Testis (tissue), 2 donors: Measurements from ENCODE around the gene PLXDC2.

Experiments used
- CTCF ChIP-seq, 3 experiments: fragments of 450-650 bp in 2 of 3; fragments of 200-600 bp in 1 of 3; sonication (generic) in 1 of 3; IDR thresholded peaks; one replicate each; pipeline ENCODE4 v1.5.1; 2016 to 2019; ENCODE audit warnings: antibody characterized with exemption in 3 of 3, mild to moderate bottlenecking in 2 of 3, moderate library complexity in 1 of 3
- POLR2A ChIP-seq: fragments of 450-650 bp; IDR thresholded peaks from one replicate; pipeline ENCODE4 v1.6.1; 2017; ENCODE audit warnings: antibody characterized with exemption, mild to moderate bottlenecking, moderate library complexity

GRCh38 chr10:20088061-20088701 lies 271.9 kb downstream of the PLXDC2 start:
- TF ChIP-seq CTCF (IDR thresholded peaks at IDR 0.05) (no peak), POLR2A (no peak)
